ENCODE results near the gene SELENOF. TPM values are rescaled to one million over a fixed set of nuclear protein-coding genes. Genes with fewer than 3 reads are reported as not detected.

SELENOF gene
- polyA plus RNA-seq, 2 of the 4 experiments (the other 2 are of a cell fraction), result 166 to 311 TPM

- FAIRE-seq, result no peak
- DNase-seq (ENCODE audit: low read depth in 1 of 2, low spot score in 1 of 2), result no peak
- no peak for TF ChIP-seq ESRRA (IDR thresholded peaks at IDR 0.05; ENCODE audit: borderline replicate concordance, low read length)
- no peak for TF ChIP-seq RARB (CRISPR knock-in tag; IDR thresholded peaks at IDR 0.05)
- no peak for TF ChIP-seq TP53 (CRISPR knock-in tag; IDR thresholded peaks at IDR 0.05)
- TF ChIP-seq CBX8 (IDR thresholded peaks at IDR 0.05), result no peak
- TF ChIP-seq FOXS1 (CRISPR knock-in tag; IDR thresholded peaks at IDR 0.05), result no peak
- TF ChIP-seq, protein P1, sequence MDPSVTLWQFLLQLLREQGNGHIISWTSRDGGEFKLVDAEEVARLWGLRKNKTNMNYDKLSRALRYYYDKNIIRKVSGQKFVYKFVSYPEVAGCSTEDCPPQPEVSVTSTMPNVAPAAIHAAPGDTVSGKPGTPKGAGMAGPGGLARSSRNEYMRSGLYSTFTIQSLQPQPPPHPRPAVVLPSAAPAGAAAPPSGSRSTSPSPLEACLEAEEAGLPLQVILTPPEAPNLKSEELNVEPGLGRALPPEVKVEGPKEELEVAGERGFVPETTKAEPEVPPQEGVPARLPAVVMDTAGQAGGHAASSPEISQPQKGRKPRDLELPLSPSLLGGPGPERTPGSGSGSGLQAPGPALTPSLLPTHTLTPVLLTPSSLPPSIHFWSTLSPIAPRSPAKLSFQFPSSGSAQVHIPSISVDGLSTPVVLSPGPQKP (IDR thresholded peaks at IDR 0.05; ENCODE audit: low read depth, low read length), result no peak
- TF ChIP-seq BHLHE40 (IDR thresholded peaks at IDR 0.05; ENCODE audit: low read depth, low read length), result no peak
- TF ChIP-seq GATA3 (IDR thresholded peaks at IDR 0.05; ENCODE audit: borderline replicate concordance), result no peak
- no peak for TF ChIP-seq CHD4 (IDR thresholded peaks at IDR 0.05; ENCODE audit: borderline replicate concordance)
- TF ChIP-seq MAZ (IDR thresholded peaks at IDR 0.05; ENCODE audit: borderline replicate concordance, low read depth, low read length), result no peak
- no peak for TF ChIP-seq JUN (IDR thresholded peaks at IDR 0.05)
- H3K4me2 ChIP-seq, result no peak overlapping the region
- POLR2A ChIA-PET, result no interaction called here
- no peak overlapping the region for H3K27ac ChIP-seq
- CTCF ChIA-PET, result no interaction called here
- H3K4me1 ChIP-seq, result peaks cover 14% of the 10 kb centered on the region; the same call in 2 of the 3 replicates
- no peak for ATAC-seq
- 93% methylated on average over 1 of the region's 1 CpG for WGBS (ENCODE audit: missing lambda C conversion rate)
- H3K4me3 ChIP-seq, result no peak overlapping the region
- no peaks in the 10 kb centered on the region for H3K9me3 ChIP-seq
Observed at GRCh38 chr1:86942042-86942441, 28.1 kb upstream of the SELENOF start.

DNA sequence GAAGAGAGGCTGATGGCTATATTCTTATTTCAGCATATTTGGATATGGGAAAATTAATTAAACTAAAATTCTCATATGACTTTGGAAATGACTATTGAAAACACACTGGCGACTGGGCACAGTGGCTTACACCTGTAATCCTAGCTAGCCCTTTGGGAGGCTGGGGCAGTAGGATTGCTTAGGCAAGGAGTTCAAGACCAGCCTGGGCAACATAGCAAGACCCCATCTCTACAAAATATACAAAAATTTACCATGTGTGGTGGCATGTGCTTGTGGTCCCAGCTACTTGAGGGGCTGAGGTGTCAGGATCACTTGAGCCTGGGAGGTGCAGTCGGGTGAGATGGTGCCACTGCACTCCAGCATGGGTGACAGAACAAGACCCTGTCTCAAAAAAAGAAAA is 26.7 kb upstream of the SELENOF start:
- peaks cover 14% of the 10 kb centered on the region; the same call in 2 of the 3 replicates for H3K4me1 ChIP-seq
- H3K4me2 ChIP-seq, result no peak overlapping the region
- H3K9me3 ChIP-seq, result no peaks in the 10 kb centered on the region
- DNase-seq (ENCODE audit: low read depth in 1 of 2, low spot score in 1 of 2), result no peak
- TF ChIP-seq JUN (IDR thresholded peaks at IDR 0.05) (no peak), USF2 (IDR thresholded peaks at IDR 0.05) (no peak), ZSCAN20 (CRISPR knock-in tag; IDR thresholded peaks at IDR 0.05) (no peak), KDM5A (IDR thresholded peaks at IDR 0.05) (no peak), HOXB13 (CRISPR knock-in tag; IDR thresholded peaks at IDR 0.05; ENCODE audit: low read depth) (no peak), RNF2 (IDR thresholded peaks at IDR 0.05; ENCODE audit: borderline replicate concordance, low read depth) (no peak), POLR2A (IDR thresholded peaks at IDR 0.05; ENCODE audit: low read length) (no peak), ATOH8 (CRISPR knock-in tag; IDR thresholded peaks at IDR 0.05; ENCODE audit: low read depth) (no peak), EHMT2 (IDR thresholded peaks at IDR 0.05; ENCODE audit: low read depth) (no peak), ZFP36 (IDR thresholded peaks at IDR 0.05; ENCODE audit: borderline replicate concordance, partially characterized antibody) (no peak), HDAC2 (IDR thresholded peaks at IDR 0.05) (no peak), PHF8 (IDR thresholded peaks at IDR 0.05; ENCODE audit: borderline replicate concordance, low read depth) (no peak), BHLHE40 (IDR thresholded peaks at IDR 0.05; ENCODE audit: low read depth, low read length) (no peak), NFE2L2 (conservative IDR thresholded peaks at IDR 0.05; ENCODE audit: low read length) (no peak), MAFK (IDR thresholded peaks at IDR 0.05; ENCODE audit: partially characterized antibody) (no peak), ZNF302 (CRISPR knock-in tag; IDR thresholded peaks at IDR 0.05) (no peak)
- ChIA-PET POLR2A (interaction anchor here (0.8 kb wide), 1 partner anchor 26 kb away, joined by 3 read pairs; the partner anchor contains the start of genes HS2ST1 and SELENOF), CTCF (no interaction called here)
- FAIRE-seq, result no peak
- 87% methylated on average over 2 of the region's 2 CpGs for WGBS (ENCODE audit: missing lambda C conversion rate)
- no peak for ATAC-seq
- H3K27ac ChIP-seq, result no peak overlapping the region
- no peak overlapping the region for H3K4me3 ChIP-seq

All from A549 (cell line).